Peyer's patch (tissue), 4 donors: ENCODE data around the gene DGKI. TPM values are rescaled to one million over a fixed set of nuclear protein-coding genes. Genes with fewer than 3 reads are reported as not detected.

Source experiments
- DNase-seq, 3 donors: peaks; one replicate each; pipeline ENCODE4 v3.0.0-alpha.2; 2017 to 2019
- H3K27ac ChIP-seq, 4 donors: fragments of 200-600 bp; sonication (generic); one replicate each; pipeline ENCODE4 v1.5.1; 2016 to 2019
- H3K27me3 ChIP-seq, 2 donors: fragments of 200-600 bp; sonication (generic); one replicate each; pipeline ENCODE4 v1.5.1; 2019
- H3K36me3 ChIP-seq, 3 donors: fragments of 200-600 bp; sonication (generic); one replicate each; pipeline ENCODE4 v1.5.1; 2016 to 2019
- H3K4me1 ChIP-seq, 4 donors: fragments of 200-600 bp; sonication (generic); one replicate each; pipeline ENCODE4 v1.5.1; 2016 to 2019
- H3K4me3 ChIP-seq, 4 donors: fragments of 200-600 bp; sonication (generic); 1 replicate in 3 of 4; 2 replicates in 1 of 4; pipeline ENCODE4 v1.5.1; 2016 to 2019; ENCODE audit warnings: mild to moderate bottlenecking in 1 of 4
- H3K9me3 ChIP-seq, 4 donors: fragments of 200-600 bp; sonication (generic); one replicate each; pipeline ENCODE4 v1.5.1; 2016 to 2019; ENCODE audit warnings: mild to moderate bottlenecking in 1 of 4
- CTCF ChIP-seq, 6 experiments: fragments of 450-650 bp in 4 of 6; fragments of 200-600 bp in 2 of 6; sonication (generic) in 1 of 6; IDR thresholded peaks; one replicate each; pipeline ENCODE4 v1.5.1; 2017 to 2019; ENCODE audit warnings: antibody characterized with exemption in 6 of 6, mild to moderate bottlenecking in 3 of 6, moderate library complexity in 1 of 6
- POLR2A ChIP-seq, 2 donors: fragments of 450-650 bp; IDR thresholded peaks; one replicate each; pipeline ENCODE4 v1.5.1; 2017; ENCODE audit warnings: antibody characterized with exemption in 2 of 2, mild to moderate bottlenecking in 2 of 2, moderate library complexity in 2 of 2
- total RNA-seq, 4 donors: library from RNA; depleted of rRNA; stranded (reverse); fragments of >200 nt; gene quantifications; one replicate each; pipeline ENCODE4 v1.1.0, GENCODE V29; 2016

Gene DGKI
- total RNA-seq, 4 donors from 2014 or later = 0.19 to 0.40 (median 0.35) TPM; not detected in 1

GRCh38 chr7:137423321-137423720, 423.5 kb downstream of the DGKI start:
- Histone ChIP-seq H3K27ac (no peak overlapping the region), H3K4me3 (no peak overlapping the region), H3K4me1 (no peaks in the 10 kb centered on the region), H3K9me3 (no peaks in the 10 kb centered on the region), H3K27me3 (no peaks in the 10 kb centered on the region), H3K36me3 (no peaks in the 10 kb centered on the region)
- no peak for DNase-seq
- TF ChIP-seq CTCF (IDR thresholded peaks at IDR 0.05) = no peak
- TF ChIP-seq POLR2A (IDR thresholded peaks at IDR 0.05) = no peak

GRCh38 chr7:137421366-137421765, 425.4 kb downstream of the DGKI start:
- H3K9me3 ChIP-seq = no peaks in the 10 kb centered on the region
- H3K36me3 ChIP-seq = no peaks in the 10 kb centered on the region
- no peaks in the 10 kb centered on the region for H3K4me1 ChIP-seq
- H3K27ac ChIP-seq = no peak overlapping the region
- no peaks in the 10 kb centered on the region for H3K27me3 ChIP-seq
- H3K4me3 ChIP-seq = no peak overlapping the region
- TF ChIP-seq CTCF (IDR thresholded peaks at IDR 0.05) = no peak
- no peak for TF ChIP-seq POLR2A (IDR thresholded peaks at IDR 0.05)
- DNase-seq = no peak

GRCh38 chr7:137418841-137419240, 427.9 kb downstream of the DGKI start:
- Histone ChIP-seq H3K4me1 (no peaks in the 10 kb centered on the region), H3K4me3 (no peak overlapping the region), H3K27ac (no peak overlapping the region), H3K27me3 (no peaks in the 10 kb centered on the region), H3K36me3 (no peaks in the 10 kb centered on the region), H3K9me3 (no peaks in the 10 kb centered on the region)
- TF ChIP-seq POLR2A (IDR thresholded peaks at IDR 0.05) (no peak), CTCF (IDR thresholded peaks at IDR 0.05) (no peak)
- DNase-seq = no peak

GRCh38 chr7:137417464-137417863, 429.3 kb downstream of the DGKI start:
- Histone ChIP-seq H3K36me3 (no peaks in the 10 kb centered on the region), H3K4me3 (no peak overlapping the region), H3K4me1 (no peaks in the 10 kb centered on the region), H3K27me3 (no peaks in the 10 kb centered on the region), H3K27ac (no peak overlapping the region), H3K9me3 (no peaks in the 10 kb centered on the region)
- no peak for DNase-seq
- no peak for TF ChIP-seq POLR2A (IDR thresholded peaks at IDR 0.05)
- TF ChIP-seq CTCF (IDR thresholded peaks at IDR 0.05) = no peak

GRCh38 chr7:137413901-137414300, 432.9 kb downstream of the DGKI start:
- no peak for DNase-seq
- no peak for TF ChIP-seq POLR2A (IDR thresholded peaks at IDR 0.05)
- TF ChIP-seq CTCF (IDR thresholded peaks at IDR 0.05) = no peak
- no peaks in the 10 kb centered on the region for H3K27me3 ChIP-seq

GRCh38 chr7:137411446-137411845, 435.3 kb downstream of the DGKI start:
- TF ChIP-seq CTCF (IDR thresholded peaks at IDR 0.05) (no peak), POLR2A (IDR thresholded peaks at IDR 0.05) (no peak)
- H3K4me1 ChIP-seq = no peaks in the 10 kb centered on the region
- H3K9me3 ChIP-seq = no peaks in the 10 kb centered on the region
- H3K27ac ChIP-seq = no peak overlapping the region
- no peaks in the 10 kb centered on the region for H3K36me3 ChIP-seq
- H3K4me3 ChIP-seq = no peak overlapping the region
- DNase-seq = no peak
- no peaks in the 10 kb centered on the region for H3K27me3 ChIP-seq

More at GRCh38 chr7:137413901-137414300, 432.9 kb downstream of the DGKI start:
- H3K4me1 ChIP-seq = no peaks in the 10 kb centered on the region
- H3K9me3 ChIP-seq = no peaks in the 10 kb centered on the region
- H3K36me3 ChIP-seq = no peaks in the 10 kb centered on the region
- H3K27ac ChIP-seq = no peak overlapping the region
- no peak overlapping the region for H3K4me3 ChIP-seq
